GM18870 (cell line): ENCODE measurements around the gene CEBPA.

Experiments
- ATAC-seq: cut with Tn5 transposase; IDR thresholded peaks from one replicate; pipeline ENCODE4 v1.9.1; 2021; ENCODE audit warnings: moderate library complexity; ENCODE audit not compliant: unreplicated experiment

Gene CEBPA

DNA sequence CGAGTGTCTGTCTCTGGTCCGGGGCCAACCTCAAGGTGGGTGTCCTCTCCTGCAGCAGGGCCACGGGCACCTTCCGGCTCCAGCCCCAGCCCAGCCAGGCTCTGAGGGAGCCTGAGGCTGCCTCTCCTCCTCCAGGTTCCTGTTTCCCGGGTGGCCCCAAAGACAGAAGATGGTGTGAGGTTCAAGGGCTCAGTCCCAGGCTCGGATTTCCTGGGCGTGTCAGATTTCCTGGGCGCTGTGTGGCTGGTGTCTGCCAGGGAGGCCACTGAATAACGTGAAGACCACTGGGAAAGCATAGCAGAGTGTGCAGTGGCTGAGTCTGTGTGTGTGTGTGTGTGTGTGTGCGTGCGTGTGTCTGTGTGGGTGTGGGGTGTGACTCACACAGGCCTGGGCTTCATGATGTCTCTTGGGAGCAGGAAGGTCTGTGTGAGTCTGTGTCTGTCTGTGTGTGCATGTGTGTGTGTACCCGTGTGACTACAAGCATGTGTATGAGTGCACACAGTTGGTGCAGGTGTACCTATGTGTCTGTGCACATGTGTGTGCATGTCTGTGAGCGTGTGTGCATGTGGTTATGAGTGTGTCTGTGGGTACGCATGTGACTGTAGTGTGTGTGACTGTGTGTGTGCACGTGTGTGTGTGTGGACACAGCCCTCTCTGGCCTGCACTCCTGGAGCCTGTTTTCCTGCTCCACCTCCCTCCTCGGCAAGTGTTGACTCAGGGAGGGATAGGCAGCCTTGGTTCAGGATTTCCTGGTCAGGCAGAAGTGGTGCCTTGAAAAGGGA lies 28.3 kb downstream of the CEBPA start:
- no peak for ATAC-seq

- ATAC-seq, result no peak
These were observed 29.1 kb downstream of the CEBPA start for GRCh38 chr19:33273065-33273736.

- ATAC-seq, result no peak
These were observed 30.9 kb downstream of the CEBPA start for GRCh38 chr19:33271246-33272021.

DNA sequence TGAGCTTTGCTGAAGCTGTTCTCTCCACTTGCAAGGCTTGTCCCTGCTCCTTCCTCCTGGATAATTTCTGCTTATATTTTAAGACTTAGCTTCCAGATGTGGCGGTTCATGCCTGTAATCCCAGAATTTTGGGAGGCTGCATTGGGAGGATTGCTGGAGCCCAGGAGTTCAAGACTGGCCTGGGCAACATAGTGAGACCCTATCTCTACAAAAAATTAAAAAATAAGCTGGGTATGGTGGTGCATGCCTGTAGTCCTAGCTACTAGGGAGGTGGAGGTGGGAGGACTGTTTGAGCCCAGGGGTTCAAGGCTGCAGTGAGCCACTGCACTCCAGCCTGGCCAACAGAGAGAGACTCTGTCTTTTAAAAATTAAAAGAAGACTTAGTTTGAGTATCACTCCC lies 31.6 kb downstream of the CEBPA start:
- ATAC-seq, result no peak

GRCh38 chr19:33269016-33269415 lies 33.3 kb downstream of the CEBPA start:
- ATAC-seq, result no peak

- no peak for ATAC-seq
These were observed 34.0 kb downstream of the CEBPA start for GRCh38 chr19:33268162-33268991.

GRCh38 chr19:33267706-33268105 lies 34.6 kb downstream of the CEBPA start:
- no peak for ATAC-seq

- ATAC-seq, result no peak
These were observed 35.3 kb downstream of the CEBPA start for GRCh38 chr19:33266974-33267484.

GRCh38 chr19:33264881-33265445 lies 37.4 kb downstream of the CEBPA start:
- no peak for ATAC-seq

DNA sequence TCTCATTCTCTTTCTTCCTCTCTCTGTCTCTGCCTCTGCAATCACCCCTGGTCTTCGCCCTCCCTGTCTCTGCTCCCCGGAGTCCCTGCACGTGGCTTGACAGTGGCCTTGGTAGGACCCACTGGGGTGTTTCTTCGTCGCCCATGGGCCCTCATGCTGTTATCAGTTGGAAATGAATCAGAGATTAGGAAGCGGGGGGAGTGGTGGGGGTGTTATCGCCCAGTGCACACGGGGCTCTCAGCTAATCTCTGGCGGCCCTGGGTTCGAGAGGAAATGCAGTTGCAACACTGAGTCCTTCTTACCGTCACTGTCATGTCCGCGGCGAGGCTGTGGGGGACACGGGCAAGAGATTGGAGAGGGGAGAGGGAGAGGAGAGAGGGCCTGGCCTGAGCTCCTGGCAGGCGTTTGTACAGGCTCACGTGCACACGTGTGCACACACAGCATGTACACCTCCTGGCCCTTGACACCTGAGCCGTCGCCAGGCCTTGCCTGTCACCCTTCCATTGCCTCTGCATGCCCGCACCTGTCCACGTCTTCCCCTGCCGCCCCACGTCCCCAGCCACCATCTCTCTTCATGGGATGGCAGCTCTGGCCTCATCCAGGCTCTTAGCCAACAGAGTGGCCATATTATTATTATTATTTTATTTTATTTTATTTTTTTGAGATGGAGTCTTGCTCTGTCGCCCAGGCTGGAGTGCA lies 38.9 kb downstream of the CEBPA start:
- no peak for ATAC-seq

GRCh38 chr19:33261511-33262189 lies 40.7 kb downstream of the CEBPA start:
- no peak for ATAC-seq

DNA sequence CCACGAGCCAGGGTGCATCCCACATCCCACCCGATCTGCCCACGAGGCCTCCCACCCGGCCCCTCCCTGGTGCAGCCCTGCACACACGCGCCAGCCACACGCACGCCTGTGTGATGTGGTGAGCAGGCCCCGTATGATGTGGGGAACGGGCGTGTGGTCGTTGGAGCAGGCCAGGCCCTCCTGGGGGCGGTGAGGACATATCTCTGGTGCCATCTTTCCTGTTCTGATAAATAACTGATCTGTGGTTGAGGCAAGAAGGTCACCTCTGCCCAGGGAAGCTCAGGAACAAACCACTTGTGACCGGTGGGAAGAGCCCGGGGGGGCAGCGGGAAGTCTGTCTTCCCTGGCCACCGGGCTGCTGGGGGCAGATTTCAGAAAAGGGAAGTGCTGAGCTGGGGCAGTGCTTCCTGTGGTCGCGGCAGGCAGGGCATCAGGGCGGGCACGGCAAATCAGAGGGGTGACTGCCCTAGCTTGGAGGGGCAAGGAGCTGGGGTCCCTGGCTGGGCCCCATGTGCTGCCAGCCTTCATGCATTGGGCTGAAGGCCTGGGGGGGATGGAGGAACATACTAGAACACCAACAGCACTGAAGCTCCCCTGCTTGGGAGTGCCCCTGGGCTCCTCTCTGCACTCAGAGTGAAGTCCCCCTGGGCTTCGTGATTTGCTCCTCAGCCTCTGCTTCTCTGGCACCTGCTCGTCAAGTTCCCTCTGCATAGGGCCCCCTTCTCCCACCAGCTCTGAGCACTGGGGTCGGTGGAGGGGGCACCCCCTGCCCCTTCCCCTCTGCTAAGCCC lies 41.5 kb downstream of the CEBPA start:
- no peak for ATAC-seq

- ATAC-seq, result no peak
These were observed 42.8 kb downstream of the CEBPA start for GRCh38 chr19:33259539-33259938.

GRCh38 chr19:33257828-33258227 lies 44.5 kb downstream of the CEBPA start:
- no peak for ATAC-seq

DNA sequence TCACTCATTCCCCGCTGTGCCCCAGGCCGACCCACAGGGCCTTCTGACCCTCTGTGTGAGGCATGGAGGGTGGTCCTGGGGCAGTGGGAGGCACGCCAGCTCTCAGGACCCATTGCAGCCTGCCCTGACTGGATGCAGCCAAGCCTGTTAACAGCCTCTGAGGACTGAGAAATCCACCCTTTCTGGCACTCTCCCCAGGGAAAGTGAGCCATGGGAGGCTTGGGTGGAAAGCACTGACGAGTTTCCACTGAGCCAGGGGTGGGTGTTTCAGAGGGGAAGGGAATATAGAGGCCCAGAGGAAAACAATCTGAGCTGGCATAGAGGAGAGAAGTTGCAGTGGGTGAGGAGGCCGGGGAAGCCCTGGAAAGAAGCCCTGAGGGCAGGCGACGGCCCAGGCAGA lies 46.1 kb downstream of the CEBPA start:
- no peak for ATAC-seq

- no peak for ATAC-seq
These were observed 46.6 kb downstream of the CEBPA start for GRCh38 chr19:33255781-33256180.

DNA sequence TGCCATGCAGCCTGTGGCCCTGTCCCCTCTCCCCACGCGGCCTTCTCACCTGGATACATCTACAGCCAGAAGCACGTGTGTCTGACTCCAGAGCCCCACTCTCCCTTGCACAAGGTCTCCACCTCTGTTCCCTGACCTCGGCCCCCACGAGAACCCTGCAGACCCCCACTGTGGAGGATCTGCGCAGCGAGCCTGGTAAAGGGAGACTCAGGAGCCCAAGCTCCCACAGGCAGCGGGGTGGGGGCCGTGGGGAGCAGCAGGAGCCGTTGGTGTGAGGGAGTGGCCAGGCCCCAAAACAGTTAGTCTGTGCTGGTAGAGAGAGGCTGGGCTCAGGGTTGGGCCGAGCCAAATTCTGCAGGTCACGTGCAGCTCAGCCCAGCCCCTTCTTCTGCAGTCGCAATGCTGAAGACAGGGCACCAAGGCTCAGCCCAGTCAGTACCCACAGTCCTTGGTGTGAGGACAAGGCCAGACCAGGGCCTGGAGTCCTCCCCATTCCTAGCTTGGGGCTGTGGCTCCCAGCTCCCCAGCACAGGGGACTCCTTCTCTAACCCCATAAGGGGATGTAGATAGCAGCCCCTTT lies 48.0 kb downstream of the CEBPA start:
- no peak for ATAC-seq

GRCh38 chr19:33252971-33253370 lies 49.4 kb downstream of the CEBPA start:
- ATAC-seq, result no peak
